Measurements from ENCODE around the gene GNG7.
A peak's percentile ranks its signal among the peaks of the same experiment; 100 is the strongest.
"Not testable (repeated sequence)": the region's sequence is repeated elsewhere in the genome, so short reads cannot be mapped to it uniquely, and the experiment has no call there.

The GNG7 gene

GRCh38 chr19:2478756-2479555 is 223.5 kb downstream of the GNG7 start:
- DNase-seq = peak; percentile 91

GRCh38 chr19:2478278-2478755 is 224.2 kb downstream of the GNG7 start:
- DNase-seq = peak; percentile 80

GRCh38 chr19:2477732-2478191 is 224.7 kb downstream of the GNG7 start:
- DNase-seq = no peak

- DNase-seq = no peak
Observed at GRCh38 chr19:2477141-2477710, 225.3 kb downstream of the GNG7 start.

- peak; percentile 72 for DNase-seq
Observed at GRCh38 chr19:2476451-2477140, 225.9 kb downstream of the GNG7 start.

- DNase-seq = peak; percentile 98
Observed at GRCh38 chr19:2475702-2476450, 226.6 kb downstream of the GNG7 start, which contains the start of gene GADD45B. Gene GADD45B (plus strand): TSS chr19:2476127. CDS start chr19:2476359, 232 bp downstream.

- peak; percentile 78 for DNase-seq
Observed at GRCh38 chr19:2475018-2475701, 227.3 kb downstream of the GNG7 start.

- DNase-seq = peak; percentile 98
Observed at GRCh38 chr19:2474232-2475017, 228.1 kb downstream of the GNG7 start.

GRCh38 chr19:2469915-2470200 is 232.6 kb downstream of the GNG7 start:
- DNase-seq = not testable (repeated sequence)

GRCh38 chr19:2469102-2469914 is 233.2 kb downstream of the GNG7 start:
- DNase-seq = peak; percentile 99

GRCh38 chr19:2468596-2468995 is 233.9 kb downstream of the GNG7 start:
- peak; percentile 81 for DNase-seq

- no peak for DNase-seq
Observed at GRCh38 chr19:2464389-2464788, 238.1 kb downstream of the GNG7 start.

GRCh38 chr19:2463694-2464093 is 238.8 kb downstream of the GNG7 start:
- not testable (repeated sequence) for DNase-seq

- peak; percentile 98 for DNase-seq
Observed at GRCh38 chr19:2462635-2463421, 239.7 kb downstream of the GNG7 start.

- DNase-seq = peak; percentile 80
Observed at GRCh38 chr19:2461751-2462634, 240.5 kb downstream of the GNG7 start.
